HG02970 (cell line): ENCODE results near the gene ZNF23.
A peak's percentile ranks its signal among the peaks of the same experiment; 100 is the strongest.
"Not testable (repeated sequence)": the region's sequence is repeated elsewhere in the genome, so short reads cannot be mapped to it uniquely, and the experiment has no call there.

Experiments used
- ATAC-seq: cut with Tn5 transposase; IDR thresholded peaks from one replicate; pipeline ENCODE4 v1.9.1; 2021; ENCODE audit warnings: mild to moderate bottlenecking, moderate library complexity, moderate number of reproducible peaks; ENCODE audit not compliant: unreplicated experiment, low FRiP score

The ZNF23 gene

GRCh38 chr16:71461686-71462648, at the start of gene ZNF23:
Gene ZNF23 (minus strand): TSS chr16:71462247. CDS start chr16:71456796, 5,451 bp downstream.
- ATAC-seq: peak; percentile 94

- ATAC-seq: no peak
These were observed 45.0 kb upstream of the ZNF23 start for GRCh38 chr16:71507061-71507460.

- ATAC-seq: no peak
These were observed 42.9 kb upstream of the ZNF23 start for GRCh38 chr16:71504901-71505300.

- not testable (repeated sequence) for ATAC-seq
These were observed 42.0 kb upstream of the ZNF23 start for GRCh38 chr16:71504051-71504450.

GRCh38 chr16:71501547-71501946, 39.5 kb upstream of the ZNF23 start:
- ATAC-seq: no peak

- ATAC-seq: no peak
These were observed 38.9 kb upstream of the ZNF23 start for GRCh38 chr16:71500964-71501363.

- no peak for ATAC-seq
These were observed 37.8 kb upstream of the ZNF23 start for GRCh38 chr16:71499775-71500364.

GRCh38 chr16:71498031-71498430, 36.0 kb upstream of the ZNF23 start:
- ATAC-seq: no peak

GRCh38 chr16:71493213-71493612, 31.2 kb upstream of the ZNF23 start:
- ATAC-seq: no peak

GRCh38 chr16:71492786-71493185, 30.7 kb upstream of the ZNF23 start:
- ATAC-seq: no peak

- ATAC-seq: no peak
These were observed 29.0 kb upstream of the ZNF23 start for GRCh38 chr16:71491054-71491453.

- ATAC-seq: no peak
These were observed 28.3 kb upstream of the ZNF23 start for GRCh38 chr16:71490361-71490760.

- no peak for ATAC-seq
These were observed 27.1 kb upstream of the ZNF23 start, which contains the start of gene ZNF19 for GRCh38 chr16:71489122-71489521. Gene ZNF19 (minus strand): TSS chr16:71489324. CDS start chr16:71482114, 7,210 bp downstream.

GRCh38 chr16:71484006-71484893, 22.2 kb upstream of the ZNF23 start:
- peak; percentile 88 for ATAC-seq

GRCh38 chr16:71482569-71482968, 20.5 kb upstream of the ZNF23 start:
- ATAC-seq: no peak

GRCh38 chr16:71480956-71481355, 18.9 kb upstream of the ZNF23 start:
- no peak for ATAC-seq

GRCh38 chr16:71479420-71479819, 17.4 kb upstream of the ZNF23 start:
- no peak for ATAC-seq

GRCh38 chr16:71476457-71477124, 14.5 kb upstream of the ZNF23 start:
- ATAC-seq: no peak

GRCh38 chr16:71474864-71475263, 12.8 kb upstream of the ZNF23 start:
- no peak for ATAC-seq

- no peak for ATAC-seq
These were observed 11.8 kb upstream of the ZNF23 start for GRCh38 chr16:71473891-71474290.
